NCI-H82 (cell line): Measurements from ENCODE around the gene DENND1A.
"Not testable (repeated sequence)": the region's sequence is repeated elsewhere in the genome, so short reads cannot be mapped to it uniquely, and the experiment has no call there.

Experiments
- DNase-seq: peaks from one replicate; lab custom pipeline; 2025; lab: John Stamatoyannopoulos, UW

The DENND1A gene

GRCh38 chr9:123771690-123772089 lies 158.2 kb downstream of the DENND1A start:
- DNase-seq, result peak; percentile 84

- DNase-seq, result peak; percentile 97
These were observed 160.2 kb downstream of the DENND1A start for GRCh38 chr9:123769719-123770118.

DNA sequence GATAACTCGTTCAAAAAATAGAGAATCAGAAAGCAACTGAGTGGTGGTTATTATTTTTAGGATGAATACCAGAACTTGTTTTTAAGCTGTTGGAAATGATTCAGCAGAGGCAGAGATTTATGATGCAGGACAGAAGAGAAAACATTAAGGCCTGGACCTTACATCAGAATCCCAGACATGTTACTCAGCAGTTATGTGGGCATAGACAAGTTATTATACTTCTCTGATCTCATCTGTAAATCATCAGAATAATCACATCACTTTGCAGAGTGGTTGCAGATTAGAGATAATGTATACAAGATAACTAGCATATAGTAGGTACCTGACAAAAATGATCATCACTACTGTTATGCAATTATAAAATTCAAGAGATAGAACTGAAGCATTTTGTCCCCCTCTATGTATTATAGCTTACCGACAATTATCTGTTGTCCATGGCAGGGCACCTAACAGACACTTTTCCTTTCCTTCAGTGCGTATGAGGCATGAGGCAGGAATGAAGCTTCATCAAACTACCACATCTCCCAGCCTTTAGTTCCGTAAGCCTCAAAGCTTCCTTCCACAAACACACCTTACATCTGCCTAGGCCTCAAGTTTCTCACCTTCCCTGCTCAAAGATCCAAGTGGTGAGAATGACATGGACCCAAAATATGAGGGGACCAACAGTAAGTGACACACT lies 165.9 kb downstream of the DENND1A start:
- DNase-seq, result no peak

DNA sequence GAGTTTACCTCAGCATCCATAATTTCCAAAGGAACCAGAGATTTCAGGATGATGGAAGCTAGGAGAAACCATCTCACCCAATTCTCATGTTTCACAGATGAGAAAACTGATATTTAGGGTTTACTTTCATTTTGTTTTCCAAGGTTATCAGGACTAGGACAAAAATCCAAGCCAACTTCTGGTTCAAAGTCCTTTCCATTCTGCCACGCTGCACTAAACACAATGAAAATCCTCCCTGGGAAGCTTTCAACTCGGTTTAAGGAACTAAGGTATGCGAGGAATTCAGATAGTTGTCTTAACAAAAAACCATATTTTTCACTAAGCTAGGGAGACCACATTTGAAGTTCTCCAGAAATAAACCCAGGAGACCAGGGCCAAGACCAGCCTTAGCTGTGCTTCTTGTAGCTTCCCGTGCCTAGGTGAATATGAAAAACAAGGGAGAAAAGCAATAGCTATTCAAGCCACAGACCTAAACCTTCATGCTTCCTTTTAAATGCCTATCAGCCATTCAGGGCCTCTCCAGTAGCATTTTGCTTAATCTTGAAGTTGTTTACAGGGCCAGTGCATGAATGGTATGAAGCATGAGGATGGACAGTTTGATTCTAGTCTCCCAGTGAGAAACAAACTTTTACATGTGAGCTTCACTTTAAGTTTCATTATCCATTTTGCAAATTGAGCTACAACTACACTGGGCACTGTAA lies 167.9 kb downstream of the DENND1A start:
- no peak for DNase-seq

DNA sequence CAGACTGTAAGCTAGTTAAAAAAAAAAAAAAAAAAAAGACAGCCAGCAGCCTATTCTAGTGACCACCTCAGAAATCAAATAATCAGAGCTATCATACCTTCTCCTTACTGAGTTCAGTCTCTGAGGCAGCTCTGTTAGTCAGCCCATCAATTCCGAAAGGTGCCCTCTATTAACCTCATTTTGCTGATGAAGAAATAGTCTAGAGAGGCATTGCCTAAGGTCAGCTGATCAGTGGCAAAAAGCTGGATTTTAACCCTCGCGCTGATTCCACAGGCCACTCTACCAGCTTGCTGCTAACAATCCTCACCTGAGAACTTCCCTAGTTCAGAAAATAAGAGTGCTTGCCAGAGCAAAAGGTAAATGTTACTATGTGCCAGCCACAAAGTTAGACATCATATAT lies 172.0 kb downstream of the DENND1A start:
- no peak for DNase-seq

GRCh38 chr9:123757547-123757946 lies 172.4 kb downstream of the DENND1A start:
- no peak for DNase-seq

- peak; percentile 6 for DNase-seq
These were observed 173.3 kb downstream of the DENND1A start for GRCh38 chr9:123756484-123757106.

DNA sequence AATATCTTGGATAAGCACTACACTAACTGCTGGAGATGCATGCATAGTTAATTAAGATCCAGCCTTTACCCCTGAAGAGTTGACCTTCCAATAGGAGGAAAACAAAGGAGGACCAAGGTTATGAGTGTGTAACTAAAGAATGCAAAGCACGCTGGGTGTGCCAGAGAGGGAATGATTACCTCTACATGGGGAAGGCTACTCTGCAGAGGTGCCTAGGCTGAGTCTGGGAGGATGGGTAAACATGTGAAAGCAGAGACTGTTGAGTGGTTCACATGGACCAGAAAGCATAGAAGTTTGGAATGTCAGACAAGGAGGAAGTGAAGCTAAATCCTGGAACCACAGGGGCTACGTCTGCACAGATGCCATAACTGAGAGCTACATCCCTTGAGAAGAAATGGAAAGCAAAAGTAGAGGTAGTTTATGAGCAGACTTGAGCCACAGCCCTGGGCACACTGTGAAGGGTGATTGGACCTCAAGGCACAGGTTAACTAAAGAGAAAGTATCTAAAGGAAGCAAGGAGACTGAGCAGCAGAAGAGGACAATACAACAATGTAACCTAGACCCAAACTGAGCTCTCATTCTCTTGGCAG lies 176.2 kb downstream of the DENND1A start:
- DNase-seq, result no peak

- no peak for DNase-seq
These were observed 176.9 kb downstream of the DENND1A start for GRCh38 chr9:123753016-123753415.

- no peak for DNase-seq
These were observed 180.2 kb downstream of the DENND1A start for GRCh38 chr9:123749580-123750202.

GRCh38 chr9:123746765-123747164 lies 183.2 kb downstream of the DENND1A start:
- DNase-seq, result no peak

- no peak for DNase-seq
These were observed 184.0 kb downstream of the DENND1A start for GRCh38 chr9:123745933-123746332.

DNA sequence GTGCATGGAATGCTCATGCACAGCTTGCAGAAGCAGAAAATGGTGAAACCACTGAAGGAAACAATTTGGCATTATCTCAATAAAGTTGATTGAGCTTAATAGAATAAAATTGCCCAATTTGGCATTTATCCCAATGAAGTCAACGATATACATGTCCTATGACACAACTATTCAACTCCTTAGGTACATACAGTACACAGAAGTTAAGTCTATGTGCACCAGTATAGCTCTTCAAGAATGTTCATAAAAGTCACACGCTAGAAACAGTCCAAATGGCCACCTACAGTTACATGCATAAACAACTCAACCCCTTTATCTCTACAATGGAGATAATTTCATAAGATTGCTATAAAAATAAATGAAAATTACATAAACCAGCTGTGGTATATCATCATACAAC lies 184.5 kb downstream of the DENND1A start:
- no peak for DNase-seq

DNA sequence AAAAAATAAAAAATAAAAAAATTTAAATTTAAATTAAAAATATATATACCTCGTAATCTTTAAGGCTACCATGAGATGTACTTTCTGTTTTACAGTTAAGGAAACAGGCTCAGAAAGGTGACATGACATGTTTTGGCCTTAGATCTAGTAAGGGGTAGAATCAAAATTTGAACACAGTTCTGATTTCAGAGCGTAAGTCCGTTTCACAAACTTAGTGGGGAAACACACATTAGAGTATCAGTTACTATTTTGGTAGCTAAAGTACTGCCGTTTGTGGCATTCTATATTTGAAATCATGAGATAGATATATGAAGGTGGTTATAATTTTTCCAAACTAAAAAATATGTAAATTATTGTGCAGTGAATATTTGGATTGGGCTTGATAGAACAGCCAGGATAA lies 186.2 kb downstream of the DENND1A start:
- DNase-seq, result no peak

DNA sequence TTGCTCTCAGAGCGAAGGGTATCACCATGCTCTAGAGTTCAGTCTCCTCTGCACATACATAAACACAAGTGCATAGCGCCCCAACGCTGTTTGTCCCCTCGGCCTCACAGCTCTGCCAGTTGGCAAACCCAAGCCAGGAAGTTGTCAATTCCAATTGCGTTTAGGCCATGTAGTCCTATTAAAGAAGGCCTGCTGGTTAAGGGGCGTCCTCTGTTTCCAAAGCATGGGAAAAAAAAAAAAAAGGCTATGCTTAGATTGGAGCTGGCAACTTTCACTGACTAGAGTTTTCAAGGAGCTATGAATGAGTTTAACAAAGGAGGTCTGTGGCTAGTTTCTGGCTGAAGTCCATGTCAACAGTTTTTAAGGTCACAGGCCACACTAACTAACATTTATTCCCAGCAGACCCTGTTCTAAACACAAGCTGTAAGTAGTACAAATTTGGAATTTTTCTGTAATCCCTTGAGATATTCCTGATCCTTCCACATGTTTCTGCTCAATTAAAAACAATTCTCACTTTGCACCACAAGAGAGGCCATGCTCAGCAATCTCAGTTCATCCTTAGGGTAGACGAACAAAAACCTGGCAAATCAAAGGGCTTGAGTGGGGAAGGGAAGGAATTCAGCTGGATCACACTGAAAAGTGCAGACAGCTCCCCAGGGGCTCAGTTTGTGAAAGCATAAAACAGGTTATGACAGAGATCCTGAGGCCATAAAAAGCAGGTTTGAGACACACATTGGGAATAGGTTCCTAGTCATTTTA lies 187.7 kb downstream of the DENND1A start:
- no peak for DNase-seq

DNA sequence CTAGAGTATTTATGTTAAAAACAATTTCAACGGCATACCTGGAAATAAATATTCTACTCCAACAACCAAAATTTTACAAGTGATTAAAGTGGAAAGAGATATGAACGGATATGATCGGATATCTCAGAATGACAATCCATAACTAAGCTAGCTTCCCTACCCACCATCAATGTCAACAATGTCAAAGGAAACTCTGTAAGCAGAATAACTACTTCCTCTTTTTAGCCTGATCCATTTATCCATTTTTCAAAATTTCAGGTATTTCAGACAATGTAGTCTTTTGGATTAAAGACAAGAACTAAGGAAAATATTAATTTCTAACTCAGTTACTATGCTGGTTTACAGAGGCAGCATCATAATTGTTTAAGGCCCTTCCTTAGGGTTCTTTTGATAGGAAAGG lies 188.7 kb downstream of the DENND1A start:
- no peak for DNase-seq

- no peak for DNase-seq
These were observed 190.0 kb downstream of the DENND1A start for GRCh38 chr9:123739902-123740301.

- no peak for DNase-seq
These were observed 190.5 kb downstream of the DENND1A start for GRCh38 chr9:123739387-123739786.

- DNase-seq, result no peak
These were observed 191.3 kb downstream of the DENND1A start for GRCh38 chr9:123738648-123739047.

GRCh38 chr9:123735376-123735775 lies 194.6 kb downstream of the DENND1A start:
- no peak for DNase-seq

DNA sequence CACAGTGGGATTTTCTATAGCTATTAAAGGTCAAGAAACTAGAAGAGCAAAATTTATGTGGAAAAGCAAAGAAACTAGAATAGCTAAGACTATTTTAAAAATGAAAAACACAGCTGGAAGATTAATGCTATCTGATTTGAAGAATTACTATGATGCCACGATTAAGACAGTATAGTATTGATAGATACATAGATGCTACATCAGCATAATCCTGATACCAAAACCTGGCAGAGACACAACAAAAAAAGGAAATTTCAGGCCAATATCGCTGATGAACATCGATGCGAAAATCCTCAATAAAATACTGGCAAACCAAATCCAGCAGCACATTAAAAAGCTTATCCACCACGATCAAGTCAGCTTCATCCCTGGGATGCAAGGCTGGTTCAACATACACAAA lies 201.4 kb downstream of the DENND1A start:
- not testable (repeated sequence) for DNase-seq

DNA sequence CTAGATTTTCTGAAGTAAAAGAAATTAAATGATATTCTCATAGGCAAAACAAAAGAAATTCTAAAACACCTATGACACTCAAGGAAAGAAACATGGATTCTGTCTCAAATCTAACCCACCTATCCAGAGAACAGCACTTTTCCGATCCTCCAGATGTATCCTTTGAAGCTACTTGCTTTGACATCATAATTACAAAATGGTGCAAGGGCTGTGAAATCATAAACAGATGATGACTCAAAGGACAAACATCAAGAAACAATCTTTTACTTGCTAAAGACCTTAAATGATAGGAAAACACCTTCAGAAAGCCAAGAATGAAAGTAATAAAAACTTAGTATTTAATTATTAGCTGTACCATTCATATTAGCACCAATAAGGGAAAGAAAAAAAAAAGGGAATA lies 202.6 kb downstream of the DENND1A start:
- no peak for DNase-seq
